Kasumi-1 (cell line): ENCODE results near the gene SLC13A3.
A peak's percentile ranks its signal among the peaks of the same experiment; 100 is the strongest.

Source experiments
- DNase-seq, 2 experiments: peaks; one replicate each; lab custom pipeline; 2025; lab: John Stamatoyannopoulos, UW

The SLC13A3 gene

DNA sequence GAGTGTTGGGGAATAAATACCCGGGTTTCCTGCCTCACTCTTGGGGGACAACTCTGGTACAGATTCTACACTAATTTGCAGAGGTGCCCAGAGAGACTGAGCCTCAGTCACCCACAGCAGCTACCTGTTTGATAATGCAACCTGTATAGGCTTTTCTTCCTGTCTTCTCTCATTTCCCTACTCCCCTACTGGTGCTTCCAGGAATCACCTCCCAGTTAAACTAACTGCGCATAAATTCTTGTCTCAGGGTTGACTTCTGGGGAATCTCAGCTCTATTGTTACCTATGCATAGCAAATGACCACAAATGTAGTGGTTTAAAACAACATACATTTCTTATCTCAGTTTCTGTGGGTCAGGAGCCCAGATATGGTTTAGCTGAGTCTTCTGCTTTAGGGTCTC, 112.1 kb downstream of the SLC13A3 start:
- DNase-seq: no peak

- no peak for DNase-seq
Measured at GRCh38 chr20:46530640-46531039, 120.6 kb downstream of the SLC13A3 start.

DNA sequence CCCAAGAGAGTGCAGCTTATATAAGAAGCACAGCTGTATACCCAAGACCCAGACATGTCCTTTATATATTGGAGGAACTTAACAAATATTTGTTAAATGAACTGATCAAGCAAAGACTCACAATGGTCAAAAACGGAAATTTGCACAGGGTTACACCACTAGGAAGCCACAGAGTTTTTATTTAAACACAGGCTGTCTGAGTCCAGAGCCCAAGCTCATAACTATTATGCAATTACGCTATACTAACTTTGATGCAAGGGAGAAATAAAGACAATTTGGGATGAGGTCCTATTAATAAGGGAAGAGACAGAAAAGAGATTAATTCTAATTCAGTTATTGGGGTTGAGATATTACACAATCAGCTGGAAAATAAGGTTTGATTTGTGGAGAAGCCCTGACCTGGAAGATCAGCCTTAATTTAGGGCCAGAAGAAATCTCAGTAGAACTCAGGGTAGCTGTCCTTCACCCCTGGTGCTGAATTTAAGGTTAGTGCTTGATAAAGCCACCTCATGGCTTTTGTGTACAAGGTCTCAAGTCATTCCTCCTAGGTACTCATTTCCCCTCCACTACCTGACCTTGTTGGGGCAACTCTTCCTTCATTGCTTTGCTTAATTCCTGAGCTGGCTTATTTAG, 127.4 kb downstream of the SLC13A3 start:
- peak; percentile 21 to 24 for DNase-seq

DNA sequence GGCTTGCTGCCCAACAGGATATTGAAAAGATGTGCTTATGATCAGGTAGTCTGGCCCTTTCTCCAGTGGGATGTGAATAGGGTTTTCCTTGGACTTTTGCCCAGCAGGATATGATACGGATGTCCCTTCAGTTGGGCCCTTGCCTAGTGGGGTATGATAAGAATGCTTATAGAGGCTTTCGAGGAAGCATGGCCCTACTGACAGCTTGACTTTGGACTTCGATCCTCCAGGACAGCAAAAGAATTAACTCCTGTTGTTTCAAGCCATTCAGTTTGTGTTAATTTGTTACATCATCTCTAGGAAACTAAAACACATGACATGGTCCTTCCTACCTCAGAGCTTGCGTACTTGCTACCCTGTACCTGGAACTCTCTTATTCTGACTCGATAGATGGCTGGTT, 128.2 kb downstream of the SLC13A3 start:
- DNase-seq: no peak

GRCh38 chr20:46520976-46521579, 130.2 kb downstream of the SLC13A3 start:
- peak; percentile 21 to 48 for DNase-seq

GRCh38 chr20:46520540-46520939, 130.7 kb downstream of the SLC13A3 start:
- no peak for DNase-seq

- no peak for DNase-seq
Measured at GRCh38 chr20:46519471-46520068, 131.7 kb downstream of the SLC13A3 start.

DNA sequence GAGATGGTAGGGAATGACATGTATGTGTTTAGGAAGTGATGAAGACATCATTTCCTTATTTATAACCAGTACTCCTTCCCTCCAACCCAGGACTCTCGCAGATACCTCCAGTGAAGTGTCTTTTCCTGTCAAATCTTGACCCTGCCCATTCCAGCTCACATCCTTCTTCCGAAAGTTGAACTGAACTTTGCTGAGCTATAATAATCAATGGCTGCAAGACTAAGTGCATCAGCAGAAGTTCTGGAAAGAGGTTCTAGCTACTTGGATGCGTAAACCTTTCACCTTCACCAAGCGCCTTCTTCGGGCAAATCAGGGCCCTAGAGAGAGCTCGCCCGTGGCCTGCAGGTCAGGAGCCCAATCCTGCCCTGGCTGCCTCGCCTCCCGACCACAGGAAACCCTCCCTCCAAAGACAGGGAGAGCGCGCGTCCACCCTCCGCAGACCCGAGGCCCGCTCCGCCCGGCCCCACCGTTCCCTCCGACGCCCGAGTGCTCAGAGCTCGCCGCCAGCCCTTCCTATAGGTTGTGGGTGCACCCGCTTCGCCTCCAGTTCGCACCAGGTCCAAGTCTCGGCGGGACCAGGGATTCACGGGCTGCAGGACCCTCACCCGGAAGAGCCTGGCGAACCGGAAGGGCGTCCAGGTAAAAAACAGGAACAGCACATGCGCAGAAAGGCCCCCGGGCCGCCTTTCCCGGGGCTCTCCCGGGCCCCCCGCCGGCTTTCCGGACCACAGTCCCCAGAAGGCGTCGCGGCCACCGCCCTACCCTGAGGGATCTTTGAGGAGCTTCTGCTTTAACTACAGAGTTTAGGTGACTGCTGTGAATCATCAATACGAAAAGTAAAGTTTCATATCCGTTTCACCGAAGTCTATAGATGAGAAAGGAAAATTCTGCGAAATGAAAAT, 138.1 kb downstream of the SLC13A3 start, which contains the start of gene ZNF334:
TSS of gene ZNF334 (minus strand) at position 617 of the 902 bp plus-strand sequence. CDS start 1,457 bp downstream, outside the sequence.
- DNase-seq: no peak

DNA sequence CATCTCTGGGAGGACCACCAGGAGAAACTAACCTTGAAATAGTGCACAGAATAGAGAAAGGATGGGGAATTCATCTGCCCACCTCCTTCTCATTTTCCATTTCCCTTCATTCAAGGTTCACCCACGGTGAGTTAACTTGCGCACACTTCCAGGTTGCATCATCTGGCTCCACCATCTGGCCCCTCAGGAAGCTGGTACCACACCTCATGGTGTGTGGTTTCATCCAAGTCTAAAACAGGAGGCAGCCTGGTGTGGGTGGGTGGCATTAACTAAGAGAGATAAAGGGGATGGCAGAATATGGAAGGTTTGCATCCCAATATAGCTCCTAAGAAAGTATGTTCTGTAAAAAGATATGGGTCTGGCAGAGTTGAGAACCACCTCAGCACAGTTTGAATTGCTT, 141.7 kb downstream of the SLC13A3 start:
- DNase-seq: no peak
